Measurements from ENCODE around the gene RGMB.

DNA sequence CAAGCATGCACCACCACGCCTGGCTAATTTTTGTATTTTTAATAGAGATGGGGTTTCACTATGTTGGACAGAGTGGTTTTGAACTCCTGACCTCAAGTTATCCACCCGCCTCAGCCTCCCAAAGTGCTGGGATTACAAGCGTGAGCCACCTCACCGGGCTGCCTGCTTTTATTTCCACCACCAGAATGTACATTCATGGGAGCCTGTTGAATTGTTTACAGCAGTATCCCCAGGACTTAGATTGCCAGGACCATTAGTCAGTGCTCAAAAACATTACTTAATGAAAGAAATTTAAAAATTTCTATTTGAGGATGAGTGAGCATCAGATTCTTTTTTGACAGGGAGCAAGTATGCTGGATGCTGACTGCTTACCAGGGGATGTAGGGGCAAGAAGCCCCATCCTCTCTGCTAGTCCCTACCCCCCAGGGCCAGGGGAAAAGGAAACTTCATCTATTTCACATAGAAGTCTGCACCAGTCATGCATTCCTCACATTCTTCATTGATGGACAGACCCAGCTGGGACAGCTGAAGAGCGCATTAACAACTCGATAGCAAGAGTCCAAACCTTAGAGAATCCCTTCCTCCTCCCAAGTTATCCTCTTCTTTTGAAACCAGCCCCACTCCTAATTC lies 10.3 kb upstream of the RGMB start:
- no peak for TF ChIP-seq POLR2A (IDR thresholded peaks at IDR 0.05; ENCODE audit: low read depth, low read length)
- TF ChIP-seq TAF1 (IDR thresholded peaks at IDR 0.05; ENCODE audit: low read depth, low read length), result no peak
